ENCODE results near the gene NMNAT3. TPM values are rescaled to one million over a fixed set of nuclear protein-coding genes. Genes with fewer than 3 reads are reported as not detected.

The NMNAT3 gene
- total RNA-seq, 2 donors from 2014 or later = 3.0 to 14.1 TPM

DNA sequence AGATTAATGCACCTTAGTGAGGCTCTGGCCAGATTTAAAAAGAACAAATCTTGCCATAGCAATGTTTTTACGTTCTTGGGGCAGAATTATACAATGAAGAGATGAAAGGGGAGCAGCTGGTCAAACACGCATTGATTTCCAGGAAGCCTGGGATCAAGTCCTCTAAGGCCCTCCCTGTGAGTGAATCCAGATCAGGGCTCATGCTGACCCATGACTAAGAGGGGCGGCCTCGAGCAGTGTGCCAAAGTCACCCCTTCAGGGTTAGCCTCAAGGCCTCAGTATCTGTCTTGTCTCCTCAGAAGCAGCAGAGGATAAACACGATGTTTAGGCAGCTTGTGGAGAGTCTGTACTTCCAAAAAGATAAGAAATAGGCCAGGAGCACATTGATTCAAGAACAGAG, 129.0 kb downstream of the NMNAT3 start:
- TF ChIP-seq, protein P1, sequence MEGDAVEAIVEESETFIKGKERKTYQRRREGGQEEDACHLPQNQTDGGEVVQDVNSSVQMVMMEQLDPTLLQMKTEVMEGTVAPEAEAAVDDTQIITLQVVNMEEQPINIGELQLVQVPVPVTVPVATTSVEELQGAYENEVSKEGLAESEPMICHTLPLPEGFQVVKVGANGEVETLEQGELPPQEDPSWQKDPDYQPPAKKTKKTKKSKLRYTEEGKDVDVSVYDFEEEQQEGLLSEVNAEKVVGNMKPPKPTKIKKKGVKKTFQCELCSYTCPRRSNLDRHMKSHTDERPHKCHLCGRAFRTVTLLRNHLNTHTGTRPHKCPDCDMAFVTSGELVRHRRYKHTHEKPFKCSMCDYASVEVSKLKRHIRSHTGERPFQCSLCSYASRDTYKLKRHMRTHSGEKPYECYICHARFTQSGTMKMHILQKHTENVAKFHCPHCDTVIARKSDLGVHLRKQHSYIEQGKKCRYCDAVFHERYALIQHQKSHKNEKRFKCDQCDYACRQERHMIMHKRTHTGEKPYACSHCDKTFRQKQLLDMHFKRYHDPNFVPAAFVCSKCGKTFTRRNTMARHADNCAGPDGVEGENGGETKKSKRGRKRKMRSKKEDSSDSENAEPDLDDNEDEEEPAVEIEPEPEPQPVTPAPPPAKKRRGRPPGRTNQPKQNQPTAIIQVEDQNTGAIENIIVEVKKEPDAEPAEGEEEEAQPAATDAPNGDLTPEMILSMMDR (IDR thresholded peaks at IDR 0.05) = no peak
- no peak for ATAC-seq (ENCODE audit: insufficient number of reproducible peaks, low FRiP score, low read depth)
- H3K27ac ChIP-seq = no peak overlapping the region

DNA sequence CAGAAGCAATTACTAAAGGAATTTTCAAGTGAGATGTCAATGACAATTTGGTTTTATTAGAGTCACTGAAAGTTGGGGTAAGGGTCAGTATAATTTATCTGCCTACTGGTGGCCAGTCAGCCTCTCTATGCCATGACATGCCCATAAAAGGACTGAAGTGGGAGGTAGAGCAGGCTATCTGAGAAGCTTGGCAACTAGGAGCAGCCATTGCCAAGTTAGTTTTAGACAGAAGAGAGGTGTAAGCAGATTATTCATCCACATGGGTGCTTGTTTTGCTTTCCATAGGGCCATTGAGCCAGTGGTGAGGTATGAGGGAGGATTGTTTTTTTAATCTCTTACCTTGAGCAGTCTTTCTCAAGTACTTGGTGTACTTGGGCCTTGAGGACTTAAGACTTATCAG, 130.1 kb downstream of the NMNAT3 start:
- TF ChIP-seq, protein P1 (IDR thresholded peaks at IDR 0.05) = no peak
- H3K36me3 ChIP-seq = no peaks in the 10 kb centered on the region
- no peak overlapping the region for H3K4me3 ChIP-seq
- no peak for DNase-seq (ENCODE audit: low spot score)
- H3K27ac ChIP-seq = no peak overlapping the region
- no peaks in the 10 kb centered on the region for H3K27me3 ChIP-seq (replicated peaks; ENCODE audit: insufficient read depth)
- ATAC-seq (ENCODE audit: insufficient number of reproducible peaks, low FRiP score, low read depth) = no peak
- no peaks in the 10 kb centered on the region for H3K4me1 ChIP-seq (ENCODE audit: control insufficient read depth in 1 of 2, low read depth in 2 of 2)
- H3K9me3 ChIP-seq = no peaks in the 10 kb centered on the region

More for the DNA sequence above, 129.0 kb downstream of the NMNAT3 start:
- DNase-seq (ENCODE audit: low spot score) = no peak
- Histone ChIP-seq H3K4me1 (ENCODE audit: control insufficient read depth in 1 of 2, low read depth in 2 of 2) (no peaks in the 10 kb centered on the region), H3K27me3 (replicated peaks; ENCODE audit: insufficient read depth) (no peaks in the 10 kb centered on the region), H3K36me3 (no peaks in the 10 kb centered on the region), H3K9me3 (no peaks in the 10 kb centered on the region), H3K4me3 (no peak overlapping the region)

- DNase-seq (ENCODE audit: low spot score) = no peak
- H3K36me3 ChIP-seq = no peaks in the 10 kb centered on the region
- no peaks in the 10 kb centered on the region for H3K4me1 ChIP-seq (ENCODE audit: control insufficient read depth in 1 of 2, low read depth in 2 of 2)
- TF ChIP-seq, protein P1 (IDR thresholded peaks at IDR 0.05) = no peak
- H3K4me3 ChIP-seq = no peak overlapping the region
- no peaks in the 10 kb centered on the region for H3K27me3 ChIP-seq (replicated peaks; ENCODE audit: insufficient read depth)
- no peak for ATAC-seq (ENCODE audit: insufficient number of reproducible peaks, low FRiP score, low read depth)
- H3K27ac ChIP-seq = no peak overlapping the region
- H3K9me3 ChIP-seq = no peaks in the 10 kb centered on the region
These were observed 131.0 kb downstream of the NMNAT3 start for GRCh38 chr3:139546772-139547171.

GRCh38 chr3:139541532-139542288, 136.1 kb downstream of the NMNAT3 start:
- no peak for ATAC-seq (ENCODE audit: insufficient number of reproducible peaks, low FRiP score, low read depth)

More at GRCh38 chr3:139541532-139542288, 136.1 kb downstream of the NMNAT3 start:
- Histone ChIP-seq H3K27ac (no peak overlapping the region), H3K9me3 (no peaks in the 10 kb centered on the region), H3K4me3 (no peak overlapping the region), H3K4me1 (ENCODE audit: control insufficient read depth in 1 of 2, low read depth in 2 of 2) (peaks cover 3 to 40% of the 10 kb centered on the region in 2 donors), H3K27me3 (replicated peaks; ENCODE audit: insufficient read depth) (no peaks in the 10 kb centered on the region), H3K36me3 (no peaks in the 10 kb centered on the region)
- TF ChIP-seq, protein P1 (IDR thresholded peaks at IDR 0.05) = no peak
- DNase-seq (ENCODE audit: low spot score) = no peak

Measured in thoracic aorta (tissue), 2 donors.